Stimulated activated CD4-positive, alpha-beta T cell treated with anti-CD3 and anti-CD28 coated beads, Interleukin-4, amount 100 ng/mL, for 1 hour (primary cell): Measurements from ENCODE around the gene GNL2.
A peak's percentile ranks its signal among the peaks of the same experiment; 100 is the strongest.
"Not testable (repeated sequence)": the region's sequence is repeated elsewhere in the genome, so short reads cannot be mapped to it uniquely, and the experiment has no call there.

Source experiments
- DNase-seq: peaks from one replicate; pipeline ENCODE4 v3.0.0-alpha.2; 2020

The GNL2 gene

DNA sequence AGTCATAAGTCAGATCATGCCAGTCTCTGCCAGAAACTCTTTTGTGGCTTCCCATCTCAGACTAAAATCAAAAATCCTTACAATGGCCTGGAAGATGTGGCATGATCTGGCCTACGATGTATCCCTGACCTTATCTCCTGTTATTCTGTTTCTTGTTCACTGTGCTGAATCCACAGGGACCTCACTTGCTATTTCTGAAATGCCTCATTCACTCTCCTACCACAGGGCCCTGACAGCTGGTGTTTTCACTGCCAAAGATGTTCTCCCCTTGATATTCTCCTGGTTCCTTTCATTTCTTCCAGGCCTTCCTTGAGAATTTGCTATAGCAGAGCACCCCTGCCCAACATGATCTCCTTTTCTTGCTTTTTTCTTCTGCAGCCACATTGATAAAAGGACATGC, 37.3 kb downstream of the GNL2 start:
- DNase-seq = no peak

DNA sequence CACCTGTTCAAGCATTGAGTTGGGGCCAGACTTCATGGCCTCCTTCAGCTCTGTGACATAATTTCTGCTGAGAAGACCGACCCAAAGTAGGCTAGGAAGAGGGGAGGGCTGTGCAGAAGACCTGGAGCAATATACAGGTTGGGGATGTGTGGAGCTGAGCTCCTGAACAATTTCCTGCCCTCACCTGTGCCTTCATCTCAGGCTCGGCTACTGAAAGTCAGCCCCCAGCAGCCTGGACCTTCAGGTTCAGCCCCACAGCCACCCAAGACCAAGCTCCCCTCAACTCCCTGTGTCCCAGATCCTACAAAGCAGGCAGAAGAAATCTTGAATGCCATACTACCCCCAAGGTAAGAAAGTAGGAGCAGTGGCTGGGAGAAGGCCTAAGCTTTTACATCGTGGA, 38.3 kb downstream of the GNL2 start:
- DNase-seq = no peak

DNA sequence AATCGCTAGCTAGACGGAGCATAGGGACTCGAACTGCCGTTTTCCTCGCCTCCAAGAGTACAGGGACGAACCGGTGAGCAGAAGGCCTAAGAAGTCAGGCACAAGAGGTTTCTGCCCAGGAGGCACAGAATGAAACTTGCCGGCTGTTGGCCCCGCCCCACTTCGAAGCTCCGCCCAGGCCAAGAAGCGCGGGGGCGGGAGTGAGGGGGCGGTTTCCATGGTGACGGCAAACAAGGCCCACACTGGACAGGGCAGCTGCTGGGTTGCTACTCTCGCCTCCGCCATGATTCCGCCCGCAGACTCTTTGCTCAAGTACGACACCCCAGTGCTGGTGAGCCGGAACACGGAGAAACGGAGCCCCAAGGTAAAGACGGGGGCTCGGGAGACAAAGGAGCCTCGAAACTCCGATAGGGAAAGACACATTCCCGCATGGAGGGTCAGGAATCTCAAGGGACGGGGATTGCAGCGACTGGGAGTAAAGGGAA, 39.0 kb downstream of the GNL2 start, which contains the start of gene DNALI1:
Gene DNALI1 (plus strand): TSS at position 229 of the 485 bp plus-strand sequence. CDS start 55 bp downstream, at position 284.
- DNase-seq = no peak

DNA sequence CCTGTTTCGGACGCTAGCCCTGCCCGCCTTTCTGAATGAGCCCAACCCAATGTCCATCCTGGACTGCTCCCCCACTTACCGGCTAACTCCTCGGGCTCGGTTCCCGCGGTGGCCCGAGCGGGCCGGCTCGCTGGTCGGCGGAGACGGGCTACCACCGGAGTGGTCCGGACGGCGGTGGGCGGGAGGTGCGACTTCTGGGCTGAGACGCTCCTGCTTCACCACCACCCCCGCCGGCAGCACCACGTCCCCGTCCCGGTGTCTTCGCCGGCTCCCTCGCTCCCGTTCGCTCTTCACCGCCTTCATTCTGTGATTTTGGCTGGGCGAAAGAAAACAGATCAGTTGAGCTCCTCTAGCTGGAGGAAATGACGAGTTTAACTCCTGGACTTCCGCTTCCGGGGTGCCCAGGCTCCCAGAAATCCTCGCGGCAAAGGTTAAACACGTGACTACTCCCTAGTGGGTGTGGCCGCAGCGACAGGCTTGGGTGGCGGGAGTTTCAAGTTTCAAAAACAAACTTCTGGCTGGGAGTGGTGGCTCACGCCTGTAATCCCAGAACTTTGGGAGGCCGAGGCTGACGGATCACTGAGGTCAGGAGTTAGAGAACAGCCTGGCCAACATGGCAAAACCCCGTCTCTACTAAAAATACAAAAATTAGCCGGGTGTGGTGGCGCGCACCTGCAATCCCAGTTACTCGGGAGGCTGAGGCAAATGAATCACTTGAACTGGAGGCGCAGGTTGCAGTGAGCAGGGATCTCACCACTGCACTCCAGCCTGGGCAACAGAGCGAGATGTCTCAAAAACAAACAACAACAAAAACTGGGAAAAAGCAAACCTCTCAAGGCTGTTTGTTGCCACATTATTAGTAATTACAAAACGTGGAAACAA, 41.6 kb downstream of the GNL2 start, which contains the start of gene SNIP1:
Gene SNIP1 (minus strand): TSS at position 367 of the 882 bp plus-strand sequence. CDS start 64 bp downstream, at position 303.
- peak; percentile 85 for DNase-seq

DNA sequence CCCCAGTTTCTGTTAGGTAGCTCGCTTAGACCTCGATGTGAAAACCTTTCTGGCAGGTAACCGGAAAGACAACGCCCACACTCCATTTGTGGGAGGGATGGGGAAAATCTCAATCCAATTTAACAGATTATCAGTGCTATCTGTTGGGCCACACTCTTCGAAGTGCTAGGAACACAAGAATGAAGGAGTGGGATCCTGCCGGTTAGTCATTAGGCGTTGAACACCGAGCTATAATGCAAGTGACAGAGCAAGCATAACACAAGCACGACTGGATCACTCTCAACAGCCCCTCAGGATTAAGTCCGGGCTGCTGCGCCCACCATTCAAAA, 42.2 kb downstream of the GNL2 start:
- no peak for DNase-seq

DNA sequence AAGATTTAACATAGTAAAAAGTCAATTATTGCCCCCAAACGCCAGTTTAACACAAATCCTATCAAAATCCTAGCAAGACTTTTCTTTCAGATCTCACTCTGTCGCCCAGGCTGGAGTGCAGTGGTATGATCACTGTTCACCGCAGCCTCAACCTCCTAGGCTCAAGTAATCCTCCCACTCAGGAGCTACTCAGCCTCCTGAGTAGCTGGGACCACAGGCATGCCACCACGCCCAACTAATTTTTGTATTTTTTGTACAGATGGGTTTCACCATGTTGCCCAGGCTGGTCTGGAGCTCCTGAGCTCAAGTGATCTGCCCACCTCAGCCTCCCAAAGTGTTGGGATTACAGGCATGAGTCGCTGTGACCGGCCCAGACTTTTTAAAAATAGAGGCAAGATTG, 46.4 kb downstream of the GNL2 start:
- no peak for DNase-seq

DNA sequence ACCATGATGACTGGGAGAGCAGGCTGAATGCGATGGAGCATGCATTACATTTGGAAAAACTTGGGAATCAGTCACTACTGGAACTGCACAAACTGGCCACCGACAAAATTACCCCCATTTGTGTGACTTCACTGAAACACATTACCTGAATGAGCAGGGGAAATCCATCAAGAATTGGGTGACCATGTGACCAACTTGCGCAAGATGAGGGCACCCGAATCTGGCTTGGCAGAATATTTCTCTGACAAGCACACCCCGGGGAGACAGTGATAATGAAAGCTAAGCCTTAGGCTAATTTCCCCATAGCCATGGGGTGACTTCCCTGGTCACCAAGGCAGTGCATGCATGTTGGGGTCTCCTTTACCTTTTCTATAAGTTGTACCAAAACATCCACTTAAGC, 50.7 kb downstream of the GNL2 start:
- no peak for DNase-seq

DNA sequence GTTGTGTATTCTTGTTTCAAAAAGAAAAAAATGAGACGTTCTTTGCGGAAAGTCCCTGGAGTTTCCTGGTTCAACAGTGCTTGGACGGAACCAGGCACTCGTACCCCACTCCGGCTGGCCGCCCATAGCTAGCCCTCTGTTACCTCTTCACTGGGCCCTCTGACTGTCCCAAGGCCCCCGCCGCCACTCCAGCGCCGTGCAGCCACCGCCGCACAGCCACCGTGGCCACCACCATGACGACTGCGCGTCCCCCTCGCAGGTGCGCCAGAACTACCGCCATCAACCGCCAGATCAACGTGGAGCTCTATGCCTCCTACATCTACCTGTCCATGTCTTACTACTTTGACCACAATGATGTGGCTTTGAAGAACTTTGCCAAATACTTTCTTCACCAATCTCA, 51.2 kb downstream of the GNL2 start:
- DNase-seq = no peak

DNA sequence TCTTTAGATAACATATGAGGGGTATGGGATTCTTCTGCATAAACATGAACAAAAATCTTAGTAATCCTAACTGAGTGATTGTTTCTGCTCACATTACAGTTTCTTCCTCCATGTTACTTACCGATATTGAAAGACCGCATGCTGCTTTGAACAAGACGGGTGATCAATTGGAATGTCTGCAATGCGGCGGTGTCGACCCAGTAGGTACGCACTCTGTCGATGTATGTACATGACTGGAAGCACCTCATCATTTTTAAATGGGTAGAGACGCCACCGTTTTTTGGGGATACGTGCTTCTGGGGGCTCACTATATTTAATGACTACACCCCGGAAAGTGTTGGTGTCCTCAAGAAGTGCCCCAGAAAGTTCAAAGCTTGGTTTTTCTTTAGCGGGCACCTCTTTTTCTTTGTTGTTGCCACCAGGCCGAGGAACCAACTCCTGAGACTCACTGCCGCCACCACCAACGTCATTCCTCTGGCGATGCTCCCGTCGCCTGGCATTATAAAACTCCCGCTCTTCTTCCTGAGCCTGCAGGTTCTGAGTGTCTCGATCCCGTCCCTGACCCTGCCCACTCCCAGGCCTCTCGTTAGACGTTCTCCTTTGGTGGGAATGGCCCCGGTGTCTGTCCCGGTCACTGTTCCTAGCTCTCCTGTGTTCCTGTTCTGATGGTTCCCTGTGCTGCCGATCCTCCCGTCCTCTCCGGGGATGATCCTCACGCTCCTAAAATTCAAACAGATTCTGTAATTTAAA, 55.5 kb downstream of the GNL2 start:
- no peak for DNase-seq

DNA sequence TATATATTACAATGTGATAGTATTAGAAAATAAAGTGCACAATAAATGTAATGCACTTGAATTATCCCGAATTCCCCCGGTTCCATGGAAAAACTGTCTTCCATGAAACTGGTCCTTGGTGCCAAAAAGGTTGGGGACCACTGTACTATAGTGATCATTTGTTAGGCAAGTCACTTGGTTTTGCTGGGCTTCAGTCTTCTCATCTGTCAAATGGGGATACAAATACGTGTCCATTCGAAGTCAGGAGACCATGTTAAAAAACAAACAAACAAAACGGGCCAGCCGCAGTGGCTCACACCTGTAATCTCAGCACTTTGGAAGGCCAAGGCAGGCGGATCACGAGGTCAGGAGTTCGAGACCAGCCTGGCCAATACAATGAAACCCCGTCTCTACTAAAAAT, 56.6 kb downstream of the GNL2 start:
- DNase-seq = not testable (repeated sequence)

DNA sequence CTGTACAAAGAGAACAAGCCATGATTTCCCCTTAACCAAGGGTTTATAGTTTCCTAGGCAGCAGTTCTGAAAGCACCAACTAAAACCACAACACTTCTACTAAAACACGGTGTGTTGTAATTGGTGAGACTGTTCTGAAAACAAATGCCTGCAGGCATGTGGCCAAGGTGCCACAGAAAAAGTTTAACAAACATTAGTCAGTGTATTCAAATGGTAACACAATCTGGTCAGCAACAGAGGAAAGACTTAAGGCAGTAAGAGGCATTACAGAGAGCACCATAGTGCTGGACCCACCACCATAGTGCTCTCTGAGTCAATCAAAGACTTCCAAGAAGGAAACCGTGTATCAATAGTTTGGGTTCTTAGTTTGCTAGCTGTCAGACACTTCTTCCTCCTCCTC, 58.4 kb downstream of the GNL2 start:
- no peak for DNase-seq

DNA sequence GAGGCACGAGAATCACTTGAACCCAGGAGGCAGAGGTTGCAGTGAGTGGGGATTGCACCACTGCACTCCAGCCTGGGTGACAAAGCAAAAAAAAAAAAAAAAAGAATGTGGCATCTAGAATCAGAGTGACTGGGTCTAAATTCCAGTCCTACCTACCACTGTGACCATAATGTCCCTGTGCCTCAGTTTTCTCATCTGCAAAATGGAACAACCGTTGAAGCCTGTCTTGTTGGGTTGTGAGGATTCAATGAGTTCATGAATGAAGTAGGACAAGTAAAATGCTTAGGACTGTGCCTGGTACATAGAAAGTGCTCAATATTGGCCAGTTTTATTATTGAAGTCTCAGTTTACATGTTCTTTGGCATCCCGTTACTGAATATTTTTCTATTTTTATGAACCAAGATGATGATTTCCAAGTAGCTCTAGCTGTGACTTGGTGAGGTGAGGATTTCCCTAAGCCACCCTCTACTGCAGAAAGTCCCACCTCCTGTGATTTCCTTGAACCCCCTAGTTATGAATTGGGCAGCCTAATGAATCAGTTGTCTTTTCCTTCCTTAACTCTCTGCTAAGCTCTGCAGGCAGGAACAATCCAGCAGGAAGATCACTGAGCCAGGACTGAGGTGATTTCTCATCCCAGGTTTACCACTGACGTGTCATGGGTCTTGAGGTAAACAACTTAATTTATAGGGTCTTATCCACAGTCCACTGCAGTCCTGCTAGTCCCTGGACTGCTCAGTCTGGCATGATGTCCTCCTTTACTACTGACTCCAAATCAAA, 62.2 kb downstream of the GNL2 start:
- DNase-seq = no peak

DNA sequence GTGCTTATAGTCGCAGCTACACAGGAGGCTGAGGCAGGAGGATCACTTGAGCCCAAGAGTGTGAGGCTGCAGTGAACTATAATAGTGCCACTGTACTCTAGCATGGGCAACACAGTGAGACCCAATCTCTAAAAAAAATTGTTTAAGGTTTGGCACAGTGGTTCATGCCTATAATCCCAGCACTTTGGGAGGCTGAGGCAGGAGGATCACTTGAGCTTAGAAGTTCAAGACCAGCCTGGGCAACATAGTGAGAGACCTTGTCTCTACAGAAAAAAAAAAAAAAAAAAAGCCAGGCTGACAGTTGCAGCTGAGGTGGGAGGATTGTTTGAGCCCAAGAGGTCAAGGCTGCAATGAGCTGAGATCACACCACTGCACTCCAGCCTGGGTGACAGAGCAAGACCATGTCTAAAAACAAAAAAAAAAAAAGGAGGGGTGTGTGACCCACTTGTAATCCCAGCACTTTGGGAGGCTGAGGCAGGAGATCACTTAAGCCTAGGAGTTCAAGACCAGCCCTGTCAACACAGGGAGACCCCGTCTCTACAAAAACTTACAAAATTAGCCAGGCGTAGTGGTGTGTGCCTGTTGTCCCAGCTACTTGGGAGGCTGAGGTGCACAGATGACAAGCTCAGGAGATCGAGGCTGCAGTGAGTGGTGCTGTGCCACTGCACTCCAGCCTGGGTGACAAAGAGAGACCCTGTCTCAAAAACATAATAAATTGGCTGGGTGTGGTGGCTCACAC, 63.1 kb downstream of the GNL2 start:
- not testable (repeated sequence) for DNase-seq

DNA sequence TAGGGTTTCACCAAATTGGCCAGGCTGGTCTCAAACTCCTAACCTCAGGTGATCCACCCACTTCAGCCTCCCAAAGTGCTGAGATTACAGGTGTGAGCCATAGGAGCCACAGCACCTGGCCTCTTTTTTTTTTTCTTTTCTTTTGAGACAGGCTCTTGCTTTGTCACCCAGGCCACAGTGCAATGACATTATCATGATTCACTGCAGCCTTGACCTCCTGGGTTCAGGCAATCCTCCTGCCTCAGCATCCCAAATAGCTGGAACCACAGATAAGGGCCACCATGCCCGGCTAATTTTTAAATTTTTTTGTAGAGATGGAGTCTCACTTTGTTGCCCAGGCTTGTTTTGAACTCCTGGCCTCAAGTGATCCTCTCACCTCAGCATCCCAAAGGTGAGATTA, 65.8 kb downstream of the GNL2 start:
- not testable (repeated sequence) for DNase-seq

DNA sequence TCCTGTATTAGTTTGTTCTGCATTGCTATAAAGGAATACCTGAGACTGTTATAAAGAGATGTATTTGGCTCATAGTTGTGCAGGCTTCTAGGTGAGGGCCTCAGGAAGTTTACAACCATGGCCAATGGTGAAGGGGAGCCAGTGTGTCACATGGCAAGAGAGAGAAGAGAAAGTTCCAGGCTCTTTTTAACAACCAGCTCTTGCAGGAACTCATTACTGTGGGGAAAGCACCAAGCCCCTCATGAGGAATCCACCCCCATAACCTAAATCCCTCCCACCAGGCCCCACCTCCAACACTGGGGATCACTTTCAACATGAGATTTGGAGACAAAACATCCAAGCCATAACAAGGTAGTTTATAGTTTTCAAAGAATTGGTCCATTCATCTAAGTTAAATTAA, 76.1 kb downstream of the GNL2 start:
- DNase-seq = no peak

DNA sequence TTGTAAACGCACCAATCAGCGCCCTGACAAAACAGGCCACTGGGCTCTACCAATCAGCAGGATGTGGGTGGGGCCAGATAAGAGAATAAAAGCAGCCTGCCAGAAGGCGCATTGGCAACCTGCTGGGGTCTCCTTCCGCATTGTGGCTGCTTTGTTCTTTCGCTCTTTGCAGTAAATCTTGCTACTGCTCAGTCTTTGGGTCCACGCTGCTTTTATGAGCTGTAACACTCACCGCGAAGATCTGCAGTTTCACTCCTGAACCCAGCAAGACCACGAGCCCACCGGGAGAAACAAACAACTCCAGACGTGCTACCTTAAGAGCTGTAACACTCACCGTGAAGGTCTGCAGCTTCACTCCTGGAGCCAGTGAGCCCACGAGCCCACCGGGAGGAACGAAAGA, 76.8 kb downstream of the GNL2 start:
- peak; percentile 25 for DNase-seq

DNA sequence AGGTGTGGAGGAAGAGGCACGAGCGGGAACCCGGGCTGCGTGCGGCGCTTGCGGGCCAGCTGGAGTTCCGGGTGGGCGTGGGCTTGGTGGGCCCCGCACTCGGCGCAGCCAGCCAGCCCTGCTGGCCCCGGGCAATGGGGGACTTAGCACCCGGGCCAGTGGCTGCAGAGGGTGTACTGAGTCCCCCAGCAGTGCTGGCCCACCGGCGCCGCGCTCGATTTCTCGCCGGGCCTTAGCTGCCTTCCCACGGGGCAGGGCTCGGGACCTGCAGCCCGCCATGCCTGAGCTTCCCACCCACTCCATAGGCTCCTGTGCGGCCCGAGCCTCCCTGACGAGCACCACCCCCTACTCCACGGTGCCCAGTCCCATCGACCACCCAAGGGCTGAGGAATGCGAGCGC, 77.5 kb downstream of the GNL2 start:
- DNase-seq = not testable (repeated sequence)

DNA sequence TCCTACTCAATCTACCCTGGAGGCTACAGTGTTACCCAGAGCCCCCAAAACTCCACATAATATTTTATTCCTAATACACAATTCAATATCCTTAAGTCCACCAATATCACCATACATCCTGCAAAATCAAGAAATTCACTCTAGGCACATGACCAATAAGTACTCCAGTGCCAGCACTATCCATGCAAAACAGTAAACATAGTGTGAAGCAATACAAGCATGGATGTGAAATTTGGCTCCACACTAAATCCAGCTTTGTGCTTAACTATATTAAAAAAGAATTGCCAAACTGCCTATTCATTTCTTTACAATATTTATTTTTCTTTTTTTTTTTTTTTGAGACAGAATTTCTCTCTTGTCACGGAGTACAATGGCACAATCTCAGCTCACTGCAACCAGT, 78.2 kb downstream of the GNL2 start:
- no peak for DNase-seq
